Duodenal mucosa (tissue), 2 donors: ENCODE measurements around the gene SSUH2.

Source experiments
- H3K27ac ChIP-seq: one replicate; pipeline ENCODE4 v1.7.0; 2013; ENCODE audit warnings: low read depth, low read length
- H3K27me3 ChIP-seq, 2 donors: one replicate each; pipeline ENCODE4 v1.7.0; 2013; ENCODE audit warnings: low read length in 2 of 2, control low read depth in 1 of 2; ENCODE audit not compliant: insufficient read depth in 2 of 2, control insufficient read depth in 1 of 2
- H3K36me3 ChIP-seq, 2 donors: one replicate each; pipeline ENCODE4 v1.7.0; 2013; ENCODE audit warnings: low read length in 2 of 2, control low read depth in 1 of 2; ENCODE audit not compliant: insufficient read depth in 2 of 2, control insufficient read depth in 1 of 2
- H3K4me1 ChIP-seq, 2 donors: one replicate each; pipeline ENCODE4 v1.7.0; 2013; ENCODE audit warnings: low read length in 2 of 2, control low read depth in 1 of 2; ENCODE audit not compliant: insufficient read depth in 2 of 2, control insufficient read depth in 1 of 2
- H3K4me3 ChIP-seq, 2 donors: one replicate each; pipeline ENCODE4 v1.7.0; 2013; ENCODE audit warnings: low read length in 2 of 2, low read depth in 1 of 2
- H3K9ac ChIP-seq, 2 donors: one replicate each; pipeline ENCODE4 v1.7.0; 2013; ENCODE audit warnings: low read length in 2 of 2, low read depth in 1 of 2
- H3K9me3 ChIP-seq, 2 donors: one replicate each; pipeline ENCODE4 v1.7.0; 2013; ENCODE audit warnings: low read length in 2 of 2, control low read depth in 1 of 2; ENCODE audit not compliant: control insufficient read depth in 1 of 2

Gene SSUH2

DNA sequence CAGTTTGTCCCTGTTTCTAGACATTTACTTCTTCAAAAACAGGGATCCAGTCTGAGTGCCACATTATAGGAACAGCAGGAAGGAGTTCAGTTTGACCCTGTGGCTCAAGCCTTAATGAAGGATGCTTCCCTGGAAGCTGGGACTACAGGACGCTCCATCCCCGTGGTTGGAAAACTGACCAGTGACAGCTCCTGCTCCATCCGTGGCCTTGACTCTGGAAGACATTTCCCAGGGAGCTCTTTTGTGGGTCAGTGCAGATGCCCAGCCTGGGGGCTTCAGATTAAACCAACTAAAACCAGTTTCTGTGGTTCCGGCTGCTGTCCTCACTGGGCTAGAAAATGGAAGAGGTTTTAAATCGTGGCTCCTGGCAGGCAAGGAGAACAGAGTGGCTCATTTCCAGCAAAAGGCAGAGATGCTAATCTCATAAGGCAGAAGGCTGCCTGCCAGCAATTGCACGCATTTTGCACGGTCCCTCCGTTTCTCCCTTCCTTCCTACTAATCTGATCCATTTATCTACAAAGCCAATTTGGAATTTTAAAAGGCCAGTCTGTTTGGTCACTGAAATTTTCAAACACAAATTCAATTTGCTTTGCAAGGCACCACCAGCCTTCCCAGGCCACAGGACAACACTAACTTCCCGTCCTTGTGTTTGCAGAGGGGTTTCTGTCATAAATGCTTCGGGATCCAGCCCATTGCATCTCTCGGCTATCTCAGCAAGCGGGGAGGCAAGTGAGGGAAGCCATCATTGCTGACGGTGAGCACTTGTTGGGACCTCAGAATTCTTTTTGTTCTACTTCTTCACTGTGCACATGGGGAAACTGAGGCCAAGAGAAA lies 6.2 kb upstream of the SSUH2 start:
- H3K9me3 ChIP-seq, result no peaks in the 10 kb centered on the region
- H3K4me3 ChIP-seq, result no peak overlapping the region
- no peak overlapping the region for H3K27ac ChIP-seq
- no peaks in the 10 kb centered on the region for H3K27me3 ChIP-seq
- no peaks in the 10 kb centered on the region for H3K36me3 ChIP-seq
- peaks cover 20 to 33% of the 10 kb centered on the region in 2 donors for H3K4me1 ChIP-seq
- no peak overlapping the region for H3K9ac ChIP-seq

- H3K36me3 ChIP-seq, result no peaks in the 10 kb centered on the region
- no peak overlapping the region for H3K27ac ChIP-seq
- no peak overlapping the region for H3K9ac ChIP-seq
- no peak overlapping the region for H3K4me3 ChIP-seq
- no peaks in the 10 kb centered on the region for H3K9me3 ChIP-seq
- H3K4me1 ChIP-seq, result peaks cover 27 to 40% of the 10 kb centered on the region in 2 donors
- no peaks in the 10 kb centered on the region for H3K27me3 ChIP-seq
Measured at GRCh38 chr3:8649757-8650156, 5.2 kb upstream of the SSUH2 start.

- H3K27ac ChIP-seq, result no peak overlapping the region
- H3K9ac ChIP-seq, result no peak overlapping the region
- H3K9me3 ChIP-seq, result no peaks in the 10 kb centered on the region
- no peaks in the 10 kb centered on the region for H3K27me3 ChIP-seq
- H3K4me1 ChIP-seq, result peaks cover 27 to 40% of the 10 kb centered on the region in 2 donors
- H3K4me3 ChIP-seq, result no peak overlapping the region
- H3K36me3 ChIP-seq, result no peaks in the 10 kb centered on the region
Measured at GRCh38 chr3:8648909-8649741, 4.5 kb upstream of the SSUH2 start.

DNA sequence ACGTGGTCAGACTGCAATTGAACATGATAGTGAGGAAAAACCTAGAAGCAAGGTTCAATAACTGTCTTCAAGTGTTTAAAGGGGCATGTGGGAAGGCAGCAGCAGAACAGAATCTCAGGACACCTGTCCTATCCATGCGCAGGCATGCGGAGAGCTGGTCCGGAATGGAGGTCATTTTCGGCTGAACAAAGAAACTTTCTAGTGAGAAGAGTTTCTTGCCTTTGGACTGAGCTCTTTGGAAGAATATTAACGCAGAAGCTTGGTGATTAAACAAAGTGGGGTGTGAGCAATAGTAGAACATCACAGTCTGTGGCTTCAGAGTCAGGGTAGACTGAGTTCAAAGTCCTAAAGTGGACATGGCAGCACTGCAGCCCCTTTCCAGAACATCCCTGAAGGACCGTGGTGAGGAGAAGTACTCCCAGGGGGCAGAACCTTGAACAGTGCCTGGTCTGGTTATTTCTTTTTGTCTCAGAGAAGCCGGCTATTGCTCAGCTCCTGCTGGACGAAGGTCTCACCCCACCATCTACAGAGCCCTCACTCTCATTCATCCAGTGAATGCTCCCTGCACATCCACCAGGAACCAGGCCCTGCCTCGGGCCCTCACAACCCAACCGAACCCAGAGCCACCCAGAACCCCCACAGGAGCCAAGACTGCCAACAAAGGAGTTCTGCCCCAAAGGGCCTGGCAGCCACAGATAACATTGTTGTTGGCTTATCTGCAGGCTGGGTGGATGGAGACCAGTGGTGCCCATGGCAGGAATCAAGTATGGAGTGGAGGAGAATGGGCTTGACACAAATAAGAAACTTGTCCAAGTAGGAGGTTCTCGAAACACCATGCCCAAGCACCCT lies 2.8 kb upstream of the SSUH2 start:
- Histone ChIP-seq H3K36me3 (no peaks in the 10 kb centered on the region), H3K9me3 (no peaks in the 10 kb centered on the region), H3K27me3 (no peaks in the 10 kb centered on the region), H3K4me3 (no peak overlapping the region), H3K9ac (no peak overlapping the region), H3K27ac (no peak overlapping the region), H3K4me1 (peaks cover 27 to 34% of the 10 kb centered on the region in 2 donors)

DNA sequence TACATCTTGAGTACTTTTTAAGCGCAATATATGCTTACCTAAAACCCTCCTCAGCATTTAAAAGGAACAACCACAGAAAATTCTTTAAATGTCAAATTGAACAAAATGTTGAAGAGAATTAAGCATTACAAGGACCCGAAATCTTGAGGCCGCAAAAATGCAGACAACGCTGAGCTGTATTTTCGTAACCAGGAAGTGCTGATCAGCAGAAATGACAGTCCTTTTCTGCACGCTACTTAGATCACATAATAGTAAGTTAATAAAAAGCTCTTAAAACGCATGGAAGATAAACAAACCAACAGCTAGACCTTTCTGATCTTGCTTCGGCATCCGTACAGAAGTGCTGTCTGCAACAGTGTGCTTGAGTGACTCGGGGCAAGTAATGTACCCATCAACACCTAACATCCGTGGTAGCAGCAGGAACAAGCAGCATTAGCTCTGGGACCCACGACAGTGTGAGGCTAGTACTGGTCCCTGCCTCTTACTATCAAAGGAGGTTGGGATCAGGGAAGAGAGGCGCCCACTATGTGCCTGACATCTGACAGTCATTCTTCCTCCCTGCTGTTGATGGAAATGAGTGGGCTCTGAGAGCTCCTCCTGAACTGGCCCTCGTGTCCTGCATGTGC lies 1.8 kb upstream of the SSUH2 start:
- H3K4me1 ChIP-seq, result peaks cover 18 to 26% of the 10 kb centered on the region in 2 donors
- no peaks in the 10 kb centered on the region for H3K27me3 ChIP-seq
- H3K4me3 ChIP-seq, result no peak overlapping the region
- no peak overlapping the region for H3K27ac ChIP-seq
- no peak overlapping the region for H3K9ac ChIP-seq
- no peaks in the 10 kb centered on the region for H3K9me3 ChIP-seq
- H3K36me3 ChIP-seq, result no peaks in the 10 kb centered on the region

DNA sequence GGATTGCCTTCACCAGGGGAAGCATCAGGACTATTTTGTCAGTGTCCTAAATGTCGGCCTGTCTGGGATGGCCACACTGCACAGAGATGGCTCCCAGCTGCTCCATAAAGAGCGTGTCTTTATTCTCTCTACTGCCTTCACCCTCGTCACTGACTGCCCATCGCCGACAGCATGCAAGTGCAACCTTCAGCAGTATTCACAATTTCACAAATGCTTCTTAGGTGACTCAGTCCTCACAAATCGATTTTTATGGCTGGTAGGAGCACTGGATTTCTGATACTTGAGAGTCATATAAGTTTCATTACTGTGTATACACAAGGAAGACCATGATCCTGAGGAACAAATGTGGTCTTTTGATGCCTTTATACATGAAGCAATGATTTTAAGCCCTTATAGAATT lies 1.1 kb upstream of the SSUH2 start:
- Histone ChIP-seq H3K4me1 (peaks cover 18 to 26% of the 10 kb centered on the region in 2 donors), H3K9ac (no peak overlapping the region), H3K27me3 (no peaks in the 10 kb centered on the region), H3K36me3 (no peaks in the 10 kb centered on the region), H3K9me3 (no peaks in the 10 kb centered on the region), H3K4me3 (no peak overlapping the region), H3K27ac (no peak overlapping the region)

DNA sequence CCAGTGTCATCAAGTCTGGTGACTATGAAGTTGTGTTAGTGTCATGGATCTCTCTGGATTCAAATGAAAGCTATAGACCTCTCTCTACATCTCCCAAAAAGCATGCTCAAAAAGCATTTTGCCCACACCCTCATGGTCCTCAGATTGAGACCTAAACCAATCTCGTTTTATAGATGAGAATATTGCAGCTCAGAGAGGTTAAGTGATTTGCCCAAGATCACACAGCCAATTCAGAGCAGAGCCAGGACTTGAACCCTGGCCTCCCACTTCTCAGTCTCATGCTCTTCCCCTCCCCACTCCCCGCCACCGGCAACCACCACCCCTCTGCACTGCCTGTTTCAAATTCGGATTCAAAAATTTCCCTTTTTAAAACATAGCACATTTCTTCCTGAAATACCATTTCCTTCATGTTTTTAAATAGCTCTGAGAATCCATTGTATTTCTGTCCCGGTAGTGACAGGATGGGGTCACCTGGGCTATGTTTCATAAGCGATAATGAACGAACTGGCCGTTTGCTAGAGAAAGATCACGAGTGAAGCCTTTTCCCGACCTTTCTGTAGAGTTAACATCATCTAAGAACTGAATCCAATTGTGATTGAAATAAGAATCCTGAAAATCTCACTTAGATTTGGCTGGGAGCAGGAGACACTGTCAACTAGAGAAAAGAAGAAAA lies 769 bp downstream of the SSUH2 start:
- Histone ChIP-seq H3K4me1 (peaks cover 18 to 20% of the 10 kb centered on the region in 2 donors), H3K27ac (no peak overlapping the region), H3K9me3 (no peaks in the 10 kb centered on the region), H3K36me3 (no peaks in the 10 kb centered on the region), H3K4me3 (no peak overlapping the region), H3K9ac (no peak overlapping the region), H3K27me3 (no peaks in the 10 kb centered on the region)

- Histone ChIP-seq H3K4me3 (no peak overlapping the region), H3K27me3 (no peaks in the 10 kb centered on the region), H3K4me1 (peaks cover 17 to 19% of the 10 kb centered on the region in 2 donors), H3K9me3 (no peaks in the 10 kb centered on the region), H3K36me3 (no peaks in the 10 kb centered on the region), H3K9ac (no peak overlapping the region), H3K27ac (no peak overlapping the region)
Measured at GRCh38 chr3:8642001-8642400, 2.6 kb downstream of the SSUH2 start.

- Histone ChIP-seq H3K36me3 (no peaks in the 10 kb centered on the region), H3K4me1 (peaks cover 12 to 13% of the 10 kb centered on the region in 2 donors), H3K9me3 (no peaks in the 10 kb centered on the region), H3K27ac (no peak overlapping the region), H3K27me3 (no peaks in the 10 kb centered on the region), H3K4me3 (no peak overlapping the region), H3K9ac (no peak overlapping the region)
Measured at GRCh38 chr3:8641472-8641871, 3.1 kb downstream of the SSUH2 start.
